Measurements from ENCODE around the gene TRNAU1AP.

TRNAU1AP gene

GRCh38 chr1:28517649-28517999 lies 35.3 kb upstream of the TRNAU1AP start:
- H3K9me2 ChIP-seq (replicated peaks; ENCODE audit: low read depth, low read length), result no peaks in the 10 kb centered on the region
- no peaks in the 10 kb centered on the region for H3K9me3 ChIP-seq (ENCODE audit: insufficient read depth, low read depth, low read length)
- H3K4me3 ChIP-seq (ENCODE audit: low read length, poor library complexity, severe bottlenecking), result peak overlapping the region; percentile 89
- H3K36me3 ChIP-seq (ENCODE audit: insufficient read depth, low read length), result peaks cover 9% of the 10 kb centered on the region; the same call in 1 of the 2 replicates
- H3K27me3 ChIP-seq (ENCODE audit: insufficient read depth, low read length, poor library complexity, severe bottlenecking), result no peaks in the 10 kb centered on the region
- no peak overlapping the region for H2AFZ ChIP-seq (ENCODE audit: low read length)
- peak overlapping the region; percentile 90 for H3K9ac ChIP-seq (ENCODE audit: low read depth, low read length, poor library complexity, severe bottlenecking)
- TF ChIP-seq CTCF (conservative IDR thresholded peaks at IDR 0.05; ENCODE audit: low read length) (no peak), EZH2phosphoT487 (IDR thresholded peaks at IDR 0.05; ENCODE audit: borderline replicate concordance) (no peak)
- H4K20me1 ChIP-seq (ENCODE audit: insufficient read depth, low read length, poor library complexity, severe bottlenecking), result peaks cover 32% of the 10 kb centered on the region
- H3F3A ChIP-seq (ENCODE audit: low read depth), result peaks cover 21% of the 10 kb centered on the region
- H3K4me1 ChIP-seq (ENCODE audit: insufficient read depth, low read length, poor library complexity, severe bottlenecking), result peaks cover 32% of the 10 kb centered on the region
- H3K4me2 ChIP-seq (ENCODE audit: low read depth, low read length, poor library complexity, severe bottlenecking), result peak overlapping the region; percentile 76
- peaks cover 53% of the 10 kb centered on the region for H3K79me2 ChIP-seq (ENCODE audit: insufficient read depth, low read length)

DNA sequence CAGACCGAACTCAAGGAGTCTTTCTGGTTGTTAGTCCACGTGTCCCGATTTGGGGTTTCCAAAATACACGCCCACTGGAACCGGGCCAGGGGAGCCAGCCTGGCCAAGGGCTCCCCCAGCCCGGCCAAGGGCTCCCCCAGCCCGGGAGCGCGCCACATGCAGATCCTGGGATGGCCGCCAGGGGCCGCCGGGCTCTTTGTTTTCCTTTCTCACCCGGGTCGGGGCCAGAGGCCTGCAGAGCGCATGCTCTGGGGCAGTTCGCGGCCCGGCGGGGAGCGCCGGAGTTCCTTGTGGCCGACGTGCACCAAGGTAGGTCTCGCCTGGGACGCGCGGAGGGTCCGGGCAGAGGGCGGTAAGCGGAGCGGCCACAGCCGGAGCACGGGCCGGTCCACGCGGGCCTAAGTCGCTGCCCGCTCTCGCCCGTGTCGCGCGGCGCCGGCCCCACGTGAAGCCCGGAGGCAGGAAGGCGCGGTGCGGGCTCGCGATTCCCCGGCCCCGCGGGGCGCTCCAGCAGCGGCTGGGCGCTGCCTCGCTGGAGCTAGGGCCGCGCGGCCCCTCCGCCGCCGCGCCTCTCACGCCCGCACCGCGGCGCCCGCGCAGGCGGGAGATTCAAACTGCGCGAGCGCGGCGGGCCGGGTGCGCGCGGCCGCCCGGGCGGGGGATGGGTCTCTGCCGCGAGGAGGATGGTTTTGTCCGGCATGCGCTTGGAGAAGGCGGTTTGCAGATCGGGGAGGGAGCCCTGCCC lies 34.7 kb upstream of the TRNAU1AP start:
- Histone ChIP-seq H3K9me2 (replicated peaks; ENCODE audit: low read depth, low read length) (no peaks in the 10 kb centered on the region), H3K4me2 (ENCODE audit: low read depth, low read length, poor library complexity, severe bottlenecking) (peak overlapping the region; percentile 98), H3K4me1 (ENCODE audit: insufficient read depth, low read length, poor library complexity, severe bottlenecking) (peaks cover 31% of the 10 kb centered on the region), H3F3A (ENCODE audit: low read depth) (peaks cover 21% of the 10 kb centered on the region), H3K27me3 (ENCODE audit: insufficient read depth, low read length, poor library complexity, severe bottlenecking) (no peaks in the 10 kb centered on the region), H3K4me3 (ENCODE audit: low read length, poor library complexity, severe bottlenecking) (peak overlapping the region; percentile 89), H4K20me1 (ENCODE audit: insufficient read depth, low read length, poor library complexity, severe bottlenecking) (peaks cover 28% of the 10 kb centered on the region), H3K9me3 (ENCODE audit: insufficient read depth, low read depth, low read length) (no peaks in the 10 kb centered on the region), H3K36me3 (ENCODE audit: insufficient read depth, low read length) (peaks cover 7% of the 10 kb centered on the region; the same call in 1 of the 2 replicates), H3K9ac (ENCODE audit: low read depth, low read length, poor library complexity, severe bottlenecking) (peak overlapping the region; percentile 90), H3K79me2 (ENCODE audit: insufficient read depth, low read length) (peaks cover 49% of the 10 kb centered on the region), H2AFZ (ENCODE audit: low read length) (peak overlapping the region; percentile 73)
- TF ChIP-seq EZH2phosphoT487 (IDR thresholded peaks at IDR 0.05; ENCODE audit: borderline replicate concordance) (no peak), CTCF (conservative IDR thresholded peaks at IDR 0.05; ENCODE audit: low read length) (peak; percentile 90)

GRCh38 chr1:28518745-28519341 lies 34.0 kb upstream of the TRNAU1AP start:
- peaks cover under 1% of the 10 kb centered on the region; the same call in 1 of the 2 replicates for H3K36me3 ChIP-seq (ENCODE audit: insufficient read depth, low read length)
- peaks cover 15% of the 10 kb centered on the region for H3F3A ChIP-seq (ENCODE audit: low read depth)
- H3K4me3 ChIP-seq (ENCODE audit: low read length, poor library complexity, severe bottlenecking), result peak overlapping the region; percentile 89
- TF ChIP-seq CTCF (conservative IDR thresholded peaks at IDR 0.05; ENCODE audit: low read length) (no peak), EZH2phosphoT487 (IDR thresholded peaks at IDR 0.05; ENCODE audit: borderline replicate concordance) (no peak)
- H3K9me3 ChIP-seq (ENCODE audit: insufficient read depth, low read depth, low read length), result no peaks in the 10 kb centered on the region
- H3K27me3 ChIP-seq (ENCODE audit: insufficient read depth, low read length, poor library complexity, severe bottlenecking), result no peaks in the 10 kb centered on the region
- no peaks in the 10 kb centered on the region for H3K9me2 ChIP-seq (replicated peaks; ENCODE audit: low read depth, low read length)
- H3K4me1 ChIP-seq (ENCODE audit: insufficient read depth, low read length, poor library complexity, severe bottlenecking), result peaks cover 31% of the 10 kb centered on the region
- peak overlapping the region; percentile 98 for H3K4me2 ChIP-seq (ENCODE audit: low read depth, low read length, poor library complexity, severe bottlenecking)
- peak overlapping the region; percentile 66 for H2AFZ ChIP-seq (ENCODE audit: low read length)
- H4K20me1 ChIP-seq (ENCODE audit: insufficient read depth, low read length, poor library complexity, severe bottlenecking), result peaks cover 21% of the 10 kb centered on the region
- H3K79me2 ChIP-seq (ENCODE audit: insufficient read depth, low read length), result peaks cover 49% of the 10 kb centered on the region
- H3K9ac ChIP-seq (ENCODE audit: low read depth, low read length, poor library complexity, severe bottlenecking), result peak overlapping the region; percentile 90
